Fibroblast of skin of scalp (primary cell): ENCODE data around the gene DNASE1L1.

Source experiments
- DNase-seq: peaks from one replicate; pipeline ENCODE4 v3.0.0-alpha.2; 2013

DNASE1L1 gene

GRCh38 chrX:154436374-154436982 lies 27.4 kb upstream of the DNASE1L1 start:
- DNase-seq, result peak; percentile 60

GRCh38 chrX:154435171-154435733 lies 26.2 kb upstream of the DNASE1L1 start:
- no peak for DNase-seq

GRCh38 chrX:154434394-154435168 lies 25.5 kb upstream of the DNASE1L1 start:
- no peak for DNase-seq

- DNase-seq, result no peak
Measured at GRCh38 chrX:154433605-154434004, 24.6 kb upstream of the DNASE1L1 start.

GRCh38 chrX:154432210-154432609 lies 23.2 kb upstream of the DNASE1L1 start:
- no peak for DNase-seq

GRCh38 chrX:154431341-154431740 lies 22.3 kb upstream of the DNASE1L1 start:
- no peak for DNase-seq

- DNase-seq, result no peak
Measured at GRCh38 chrX:154430916-154431315, 21.9 kb upstream of the DNASE1L1 start.

GRCh38 chrX:154430479-154430878 lies 21.4 kb upstream of the DNASE1L1 start:
- no peak for DNase-seq

- DNase-seq, result no peak
Measured at GRCh38 chrX:154429711-154430110, 20.7 kb upstream of the DNASE1L1 start.

- DNase-seq, result peak; percentile 96
Measured at GRCh38 chrX:154428176-154429171, 19.4 kb upstream of the DNASE1L1 start, which contains the start of gene ATP6AP1. ATP6AP1 (plus strand) TSS chrX:154428677; CDS start chrX:154428693, 16 bp downstream.

GRCh38 chrX:154426916-154427770 lies 18.1 kb upstream of the DNASE1L1 start:
- no peak for DNase-seq

- no peak for DNase-seq
Measured at GRCh38 chrX:154420402-154420756, 11.3 kb upstream of the DNASE1L1 start.

GRCh38 chrX:154419688-154420401 lies 10.8 kb upstream of the DNASE1L1 start:
- DNase-seq, result no peak

GRCh38 chrX:154419189-154419588 lies 10.1 kb upstream of the DNASE1L1 start:
- no peak for DNase-seq

GRCh38 chrX:154417157-154417556 lies 8.1 kb upstream of the DNASE1L1 start:
- no peak for DNase-seq

GRCh38 chrX:154413142-154413541 lies 4.1 kb upstream of the DNASE1L1 start:
- no peak for DNase-seq

- no peak for DNase-seq
Measured at GRCh38 chrX:154412468-154412867, 3.4 kb upstream of the DNASE1L1 start.

GRCh38 chrX:154411981-154412340 lies 2.9 kb upstream of the DNASE1L1 start:
- peak; percentile 20 for DNase-seq

GRCh38 chrX:154408659-154409221 lies 314 bp downstream of the DNASE1L1 start:
- no peak for DNase-seq

GRCh38 chrX:154404625-154405192 lies 4.3 kb downstream of the DNASE1L1 start:
- DNase-seq, result no peak
